Spleen (tissue), 7 donors: ENCODE results near the gene DPH6.

ENCODE experiments used
- CTCF ChIP-seq, 11 experiments: fragments of 200-600 bp in 7 of 11; fragments of 450-650 bp in 4 of 11; sonication (generic) in 4 of 11; IDR thresholded peaks in 8 of 11; conservative IDR thresholded peaks in 3 of 11; 1 replicate in 7 of 11; 2 replicates in 4 of 11; pipeline versions ENCODE4 v1.4.0 to v1.8.0; 2016 to 2021; ENCODE audit warnings: antibody characterized with exemption in 11 of 11, inconsistent platforms in 4 of 11, mild to moderate bottlenecking in 1 of 11
- POLR2A ChIP-seq, 3 donors: fragments of 450-650 bp; IDR thresholded peaks; one replicate each; pipeline ENCODE4 v1.5.1; 2017; ENCODE audit warnings: antibody characterized with exemption in 3 of 3, mild to moderate bottlenecking in 1 of 3
- donor health status: DM: no; HTN: no; CAD: no; lungs with moderate emphysema.
- donor health status: DM: no; HTN: no; CAD: no.
- donor health status: DM: no; HTN: no; CAD: no.

DNA sequence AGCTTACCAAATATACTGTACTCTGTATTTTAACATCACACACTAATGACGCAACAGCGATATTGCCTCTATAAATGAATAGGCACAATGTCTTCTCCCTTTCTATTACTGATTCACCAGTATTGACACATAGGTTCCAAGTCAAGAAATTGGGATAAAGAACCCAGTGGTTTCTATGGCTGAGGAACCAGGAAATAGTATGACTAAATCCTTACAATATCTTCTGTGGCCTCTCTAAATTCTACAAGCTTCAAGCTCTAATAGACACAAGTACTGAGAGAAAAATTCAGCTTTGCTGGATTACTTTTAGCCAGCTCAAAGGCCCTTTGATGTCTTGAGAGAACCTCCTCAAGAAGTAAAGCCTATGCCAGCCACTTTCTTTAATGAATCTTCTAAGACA lies 162.5 kb downstream of the DPH6 start:
- TF ChIP-seq POLR2A (IDR thresholded peaks at IDR 0.05) = no peak
- TF ChIP-seq CTCF (IDR thresholded peaks at IDR 0.05 in 8 of 11, conservative IDR thresholded peaks at IDR 0.05 in 3 of 11) = no peak
